Measurements from ENCODE around the gene MRPS34.

DNA sequence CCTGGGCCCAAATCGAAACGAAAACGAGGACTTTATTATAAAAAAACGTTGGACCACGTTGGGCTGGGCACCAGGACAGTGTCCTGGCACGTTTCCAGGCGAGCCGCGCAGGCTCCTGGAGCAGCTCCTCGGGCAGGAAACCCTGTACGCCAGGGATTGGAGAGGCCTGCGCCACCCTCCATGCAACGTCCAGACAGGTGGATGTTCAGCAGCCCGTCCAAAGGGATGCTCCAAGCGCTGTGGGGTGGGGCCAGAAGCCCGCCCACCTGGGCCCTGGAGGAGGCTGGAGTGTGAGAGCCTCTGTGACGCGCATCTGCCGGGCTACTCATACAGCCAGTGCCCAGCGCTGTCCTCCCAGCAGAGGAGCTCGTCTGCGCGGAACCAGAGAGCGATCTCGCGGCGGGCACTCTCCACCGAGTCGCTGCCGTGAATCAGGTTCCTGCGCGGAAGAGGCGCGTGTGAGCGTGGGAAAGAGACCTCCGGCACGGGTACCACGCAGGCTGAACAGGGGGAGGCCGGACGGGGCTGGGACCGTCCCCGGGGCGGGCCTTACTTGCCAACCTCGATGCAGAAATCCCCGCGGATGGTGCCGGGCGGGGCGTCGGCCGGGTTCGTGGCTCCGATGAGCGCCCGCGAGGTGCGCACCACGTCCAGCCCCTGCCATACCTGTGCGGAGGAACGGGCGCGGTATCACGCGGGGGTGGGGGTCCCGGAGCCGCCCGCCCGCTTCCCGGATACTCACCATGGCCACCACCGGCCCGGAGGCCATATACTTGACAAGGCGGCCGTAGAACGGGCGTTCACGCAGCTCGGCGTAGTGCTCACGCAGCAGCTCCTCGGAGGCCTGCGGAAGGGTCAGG, 2.4 kb downstream of the MRPS34 start:
- peak in 1 of 2 donors; percentile 31 for TF ChIP-seq POLR2A (IDR thresholded peaks at IDR 0.05)
- TF ChIP-seq, protein P1, sequence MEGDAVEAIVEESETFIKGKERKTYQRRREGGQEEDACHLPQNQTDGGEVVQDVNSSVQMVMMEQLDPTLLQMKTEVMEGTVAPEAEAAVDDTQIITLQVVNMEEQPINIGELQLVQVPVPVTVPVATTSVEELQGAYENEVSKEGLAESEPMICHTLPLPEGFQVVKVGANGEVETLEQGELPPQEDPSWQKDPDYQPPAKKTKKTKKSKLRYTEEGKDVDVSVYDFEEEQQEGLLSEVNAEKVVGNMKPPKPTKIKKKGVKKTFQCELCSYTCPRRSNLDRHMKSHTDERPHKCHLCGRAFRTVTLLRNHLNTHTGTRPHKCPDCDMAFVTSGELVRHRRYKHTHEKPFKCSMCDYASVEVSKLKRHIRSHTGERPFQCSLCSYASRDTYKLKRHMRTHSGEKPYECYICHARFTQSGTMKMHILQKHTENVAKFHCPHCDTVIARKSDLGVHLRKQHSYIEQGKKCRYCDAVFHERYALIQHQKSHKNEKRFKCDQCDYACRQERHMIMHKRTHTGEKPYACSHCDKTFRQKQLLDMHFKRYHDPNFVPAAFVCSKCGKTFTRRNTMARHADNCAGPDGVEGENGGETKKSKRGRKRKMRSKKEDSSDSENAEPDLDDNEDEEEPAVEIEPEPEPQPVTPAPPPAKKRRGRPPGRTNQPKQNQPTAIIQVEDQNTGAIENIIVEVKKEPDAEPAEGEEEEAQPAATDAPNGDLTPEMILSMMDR (IDR thresholded peaks at IDR 0.05), result peak in 1 of 4 experiments; percentile 19
- TF ChIP-seq POLR2AphosphoS5 (IDR thresholded peaks at IDR 0.05), result peak; percentile 37

All from gastroesophageal sphincter (tissue), 3 donors.